Stimulated activated CD8-positive, alpha-beta memory T cell treated with anti-CD3 and anti-CD28 coated beads, Interleukin-2, amount 100 ng/mL, for 1 hour (primary cell): ENCODE measurements around the gene SPNS1.
A peak's percentile ranks its signal among the peaks of the same experiment; 100 is the strongest.
"Not testable (repeated sequence)": the region's sequence is repeated elsewhere in the genome, so short reads cannot be mapped to it uniquely, and the experiment has no call there.

ENCODE experiments used
- DNase-seq, 2 donors: peaks; one replicate each; pipeline ENCODE4 v3.0.0-alpha.2; 2020; ENCODE audit warnings: low read depth in 2 of 2

Gene SPNS1

GRCh38 chr16:28974437-28975157 lies at the start of gene SPNS1:
Gene SPNS1, plus strand, starts transcription at chr16:28974778. Its CDS starts 374 bp downstream, at chr16:28975152.
- peak; percentile 82 for DNase-seq

GRCh38 chr16:28925386-28926228 lies 49.0 kb upstream of the SPNS1 start:
- peak; percentile 60 to 61 for DNase-seq

GRCh38 chr16:28926284-28926683 lies 48.3 kb upstream of the SPNS1 start:
- not testable (repeated sequence) for DNase-seq

GRCh38 chr16:28927815-28928214 lies 46.8 kb upstream of the SPNS1 start:
- no peak for DNase-seq

GRCh38 chr16:28930203-28930602 lies 44.4 kb upstream of the SPNS1 start:
- no peak for DNase-seq

- DNase-seq = no peak
Measured at GRCh38 chr16:28930652-28931051, 43.9 kb upstream of the SPNS1 start.

- no peak for DNase-seq
Measured at GRCh38 chr16:28931801-28932225, 42.8 kb upstream of the SPNS1 start, which contains the start of gene CD19. Gene CD19, plus strand, starts transcription at chr16:28931971. Its CDS starts 30 bp downstream, at chr16:28932001.

GRCh38 chr16:28932339-28933141 lies 42.0 kb upstream of the SPNS1 start:
- DNase-seq = no peak

- DNase-seq = no peak
Measured at GRCh38 chr16:28933171-28933570, 41.4 kb upstream of the SPNS1 start.

GRCh38 chr16:28935346-28935745 lies 39.2 kb upstream of the SPNS1 start:
- DNase-seq = no peak

- peak; percentile 55 to 68 for DNase-seq
Measured at GRCh38 chr16:28935924-28936783, 38.4 kb upstream of the SPNS1 start.

GRCh38 chr16:28936784-28937155 lies 37.8 kb upstream of the SPNS1 start:
- DNase-seq = no peak

- no peak for DNase-seq
Measured at GRCh38 chr16:28937222-28937876, 37.2 kb upstream of the SPNS1 start.

GRCh38 chr16:28938721-28939120 lies 35.9 kb upstream of the SPNS1 start:
- no peak for DNase-seq

- not testable (repeated sequence) for DNase-seq
Measured at GRCh38 chr16:28939825-28940224, 34.8 kb upstream of the SPNS1 start.

- no peak for DNase-seq
Measured at GRCh38 chr16:28943281-28943680, 31.3 kb upstream of the SPNS1 start.

- DNase-seq = no peak
Measured at GRCh38 chr16:28946681-28947080, 27.9 kb upstream of the SPNS1 start.

GRCh38 chr16:28950648-28951409 lies 23.7 kb upstream of the SPNS1 start, which contains the start of gene NFATC2IP:
Gene NFATC2IP, plus strand, starts transcription at chr16:28950937. Its CDS starts 75 bp downstream, at chr16:28951012.
- peak; percentile 99 for DNase-seq

GRCh38 chr16:28951410-28951943 lies 23.1 kb upstream of the SPNS1 start:
- no peak for DNase-seq
